Renal cortex interstitium (tissue), 11 donors: ENCODE data around the gene DBH. TPM values are rescaled to one million over a fixed set of nuclear protein-coding genes. Genes with fewer than 3 reads are reported as not detected.

Source experiments
- DNase-seq, 11 donors: peaks; one replicate each; pipeline ENCODE4 v3.0.0-alpha.2; 2013; ENCODE audit warnings: low read depth in 9 of 11, low spot score in 4 of 11; ENCODE audit errors: extremely low read depth in 1 of 11
- polyA plus RNA-seq, 3 donors: library from polyadenylated mRNA; unstranded; fragments of 120-200 nt; gene quantifications; one replicate each; pipeline ENCODE4 v1.2.1, GENCODE V29; 2013; ENCODE audit not compliant: insufficient read length in 3 of 3

DBH gene
- polyA plus RNA-seq, 3 donors = 0.95 to 1.6 (median 1.0) TPM

- no peak for DNase-seq
Observed at GRCh38 chr9:133704711-133705181, 68.6 kb downstream of the DBH start.

GRCh38 chr9:133705576-133705975 lies 69.4 kb downstream of the DBH start:
- no peak for DNase-seq

- DNase-seq = no peak
Observed at GRCh38 chr9:133706307-133707050, 70.3 kb downstream of the DBH start.

GRCh38 chr9:133707065-133707762 lies 71.1 kb downstream of the DBH start:
- no peak for DNase-seq

GRCh38 chr9:133707763-133708245 lies 71.6 kb downstream of the DBH start:
- DNase-seq = no peak

- DNase-seq = no peak
Observed at GRCh38 chr9:133708246-133709014, 72.3 kb downstream of the DBH start.

Other genes with a start within 250 kb of the DBH start
- 10 to 100 TPM; 25.2 to 33.4 (median 28.9) TPM for gene REXO4, start 218.4 kb upstream of the DBH start, polyA plus RNA-seq
- 10 to 100 TPM in 2 of 3 donors, 1 to 10 TPM in 1; 8.5 to 14.6 (median 11.5) TPM for gene ADAMTS13, start 214.0 kb upstream of the DBH start, polyA plus RNA-seq
- 10 to 100 TPM; 23.5 to 35.8 (median 32.8) TPM for gene CACFD1, start 176.4 kb upstream of the DBH start, polyA plus RNA-seq
- 1 to 10 TPM; 1.3 to 1.6 (median 1.6) TPM for gene SLC2A6, start 157.3 kb upstream of the DBH start, polyA plus RNA-seq
- gene MYMK, start 111.4 kb upstream of the DBH start, polyA plus RNA-seq = under 1 TPM in 1 of 3 donors, not detected in 2; 0.30 TPM
- 1 to 10 TPM; 1.4 to 2.5 (median 1.9) TPM for gene ADAMTSL2, start 101.7 kb upstream of the DBH start, polyA plus RNA-seq
- gene FAM163B, start 27.0 kb upstream of the DBH start, polyA plus RNA-seq = under 1 TPM in 2 of 3 donors, not detected in 1; 0.17 to 0.39 TPM
- 10 to 100 TPM in 2 of 3 donors, 1 to 10 TPM in 1; 7.6 to 13.3 (median 12.3) TPM for gene SARDH, start 102.0 kb downstream of the DBH start, polyA plus RNA-seq